Trophoblast cell (in vitro differentiated cells and primary cell): ENCODE measurements around the gene SPO11.

Experiments used
- DNase-seq, 2 donors: peaks; one replicate each; pipeline ENCODE4 v3.0.0-alpha.2; 2016
- H2AFZ ChIP-seq: 2 replicates; pipeline ENCODE4 v1.6.1; 2013; ENCODE audit warnings: low read length, moderate library complexity, mild to moderate bottlenecking; ENCODE audit not compliant: insufficient read depth, poor library complexity
- H2AK5ac ChIP-seq: 2 replicates; pipeline ENCODE4 v1.6.1; 2013; ENCODE audit warnings: mild to moderate bottlenecking, low read length
- H2BK120ac ChIP-seq: 2 replicates; pipeline ENCODE4 v1.6.1; 2013; ENCODE audit warnings: low read length, mild to moderate bottlenecking, moderate library complexity; ENCODE audit not compliant: insufficient read depth, poor library complexity
- H2BK12ac ChIP-seq: 2 replicates; pipeline ENCODE4 v1.6.1; 2013; ENCODE audit warnings: mild to moderate bottlenecking, low read length, moderate library complexity
- H2BK5ac ChIP-seq: 2 replicates; pipeline ENCODE4 v1.6.1; 2013; ENCODE audit warnings: low read length, low read depth, moderate library complexity, mild to moderate bottlenecking; ENCODE audit not compliant: poor library complexity
- H3K14ac ChIP-seq: 2 replicates; pipeline ENCODE4 v1.6.1; 2013; ENCODE audit warnings: mild to moderate bottlenecking, low read length
- H3K18ac ChIP-seq: 2 replicates; pipeline ENCODE4 v1.6.1; 2013; ENCODE audit warnings: mild to moderate bottlenecking, low read length
- H3K23ac ChIP-seq: 2 replicates; pipeline ENCODE4 v1.6.1; 2013; ENCODE audit warnings: low read length
- H3K27ac ChIP-seq: 2 replicates; pipeline ENCODE4 v1.5.1; 2013; ENCODE audit warnings: low read depth, mild to moderate bottlenecking, inconsistent platforms, low read length, moderate library complexity
- H3K27me3 ChIP-seq: 2 replicates; pipeline ENCODE4 v1.6.1; 2013; ENCODE audit warnings: inconsistent platforms, mild to moderate bottlenecking, low read length, moderate library complexity; ENCODE audit not compliant: insufficient read depth
- H3K36me3 ChIP-seq, 2 experiments: 1 replicate in 1 of 2; 2 replicates in 1 of 2; pipeline ENCODE4 v1.6.1; 2013; ENCODE audit warnings: low read length in 2 of 2, mild to moderate bottlenecking in 2 of 2, moderate library complexity in 1 of 2; ENCODE audit not compliant: insufficient read depth in 2 of 2, control insufficient read depth in 1 of 2
- H3K4ac ChIP-seq: 2 replicates; pipeline ENCODE4 v1.6.1; 2013; ENCODE audit warnings: low read depth, mild to moderate bottlenecking, low read length, moderate library complexity
- H3K4me1 ChIP-seq, 2 experiments: 1 replicate in 1 of 2; 2 replicates in 1 of 2; pipeline ENCODE4 v1.6.1; 2013; ENCODE audit warnings: low read length in 2 of 2, mild to moderate bottlenecking in 2 of 2, moderate library complexity in 1 of 2; ENCODE audit not compliant: insufficient read depth in 2 of 2, control insufficient read depth in 1 of 2
- H3K4me2 ChIP-seq: 2 replicates; pipeline ENCODE4 v1.6.1; 2013; ENCODE audit warnings: inconsistent platforms, mild to moderate bottlenecking, low read length, moderate library complexity
- H3K4me3 ChIP-seq: 2 replicates; pipeline ENCODE4 v1.5.1; 2013; ENCODE audit warnings: mild to moderate bottlenecking, low read depth, low read length, inconsistent platforms
- H3K79me1 ChIP-seq: one replicate; pipeline ENCODE4 v1.6.1; 2013; ENCODE audit warnings: low read length
- H3K79me2 ChIP-seq: 2 replicates; pipeline ENCODE4 v1.6.1; 2013; ENCODE audit warnings: low read length, mild to moderate bottlenecking; ENCODE audit not compliant: control insufficient read depth, insufficient read depth, poor library complexity
- H3K9ac ChIP-seq: 2 replicates; pipeline ENCODE4 v1.6.1; 2013; ENCODE audit warnings: mild to moderate bottlenecking, low read length
- H3K9me3 ChIP-seq: 2 replicates; pipeline ENCODE4 v1.6.1; 2013; ENCODE audit warnings: low read depth, mild to moderate bottlenecking, control low read depth, inconsistent platforms, low read length; ENCODE audit not compliant: insufficient read depth
- H4K12ac ChIP-seq: 2 replicates; pipeline ENCODE4 v1.6.1; 2013; ENCODE audit warnings: low read depth, mild to moderate bottlenecking, low read length, moderate library complexity
- H4K8ac ChIP-seq: 2 replicates; pipeline ENCODE4 v1.6.1; 2013; ENCODE audit warnings: low read depth, mild to moderate bottlenecking, low read length, moderate library complexity
- H4K91ac ChIP-seq: one replicate; pipeline ENCODE4 v1.6.1; 2013; ENCODE audit warnings: low read depth, mild to moderate bottlenecking, low read length, moderate library complexity
- WGBS: extraction: QIAGEN DNeasy Blood & Tissue Kit; methylation state at CpG from one replicate; pipeline ENCODE4 v1.1.7; 2013; ENCODE audit warnings: missing lambda C conversion rate; ENCODE audit not compliant: insufficient read length, insufficient coverage; ENCODE audit errors: extremely low coverage; 5-methylcytosine and 5-hydroxymethylcytosine counted together

SPO11 gene

DNA sequence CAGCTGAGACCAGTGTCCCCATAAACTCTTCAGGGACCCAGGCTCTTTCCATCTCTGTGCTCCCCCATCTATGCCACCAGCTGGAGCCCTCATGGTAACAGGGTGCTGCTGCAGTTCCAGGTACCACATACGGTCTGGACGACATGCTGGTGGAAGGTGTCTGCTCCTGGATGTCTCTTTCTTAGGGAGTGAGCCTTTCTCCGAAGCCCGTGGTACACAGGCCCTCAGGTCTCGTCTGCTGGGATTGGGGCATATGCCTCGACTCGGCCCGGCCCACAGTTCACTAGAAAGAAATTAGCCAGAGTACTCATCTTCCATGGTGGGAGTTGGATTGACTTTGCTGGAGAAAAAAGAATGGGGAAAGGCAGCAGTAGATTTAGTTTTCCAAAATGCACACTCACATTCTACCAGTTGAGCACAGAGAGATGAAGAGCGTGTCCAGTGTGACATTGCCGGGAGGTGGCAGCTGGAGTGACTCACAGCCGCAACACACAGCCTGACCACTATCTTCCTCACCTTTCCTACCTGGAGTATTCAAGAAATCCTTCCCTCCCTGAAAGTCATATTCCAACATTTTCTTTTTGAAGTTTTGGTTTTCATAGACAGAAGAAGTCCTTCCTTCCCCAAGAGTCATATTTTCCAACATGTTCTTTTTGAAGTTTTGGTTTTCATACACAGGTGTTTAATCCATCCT, 18.6 kb upstream of the SPO11 start:
- H3K27me3 ChIP-seq, result no peaks in the 10 kb centered on the region
- H3K27ac ChIP-seq, result no peak overlapping the region
- H4K91ac ChIP-seq, result no peak overlapping the region
- no peaks in the 10 kb centered on the region for H3K9me3 ChIP-seq
- no peak overlapping the region for H2BK5ac ChIP-seq
- peaks cover 15 to 18% of the 10 kb centered on the region in 2 experiments for H3K4me1 ChIP-seq
- no CpG with 5 or more reads among the region's 11 CpGs for WGBS
- no peak overlapping the region for H3K14ac ChIP-seq
- H3K4me3 ChIP-seq, result no peak overlapping the region
- no peak overlapping the region for H3K23ac ChIP-seq
- H3K36me3 ChIP-seq, result no peaks in the 10 kb centered on the region
- H3K79me1 ChIP-seq, result peaks cover 2% of the 10 kb centered on the region
- no peak overlapping the region for H4K8ac ChIP-seq
- no peaks in the 10 kb centered on the region for H3K79me2 ChIP-seq
- H3K18ac ChIP-seq, result no peak overlapping the region
- peak; percentile 49 to 73 for DNase-seq
- no peak overlapping the region for H2AK5ac ChIP-seq
- no peak overlapping the region for H3K4me2 ChIP-seq
- no peak overlapping the region for H3K9ac ChIP-seq
- no peak overlapping the region for H2BK12ac ChIP-seq
- no peak overlapping the region for H3K4ac ChIP-seq
- no peak overlapping the region for H2AFZ ChIP-seq
- no peak overlapping the region for H4K12ac ChIP-seq
- no peak overlapping the region for H2BK120ac ChIP-seq

DNA sequence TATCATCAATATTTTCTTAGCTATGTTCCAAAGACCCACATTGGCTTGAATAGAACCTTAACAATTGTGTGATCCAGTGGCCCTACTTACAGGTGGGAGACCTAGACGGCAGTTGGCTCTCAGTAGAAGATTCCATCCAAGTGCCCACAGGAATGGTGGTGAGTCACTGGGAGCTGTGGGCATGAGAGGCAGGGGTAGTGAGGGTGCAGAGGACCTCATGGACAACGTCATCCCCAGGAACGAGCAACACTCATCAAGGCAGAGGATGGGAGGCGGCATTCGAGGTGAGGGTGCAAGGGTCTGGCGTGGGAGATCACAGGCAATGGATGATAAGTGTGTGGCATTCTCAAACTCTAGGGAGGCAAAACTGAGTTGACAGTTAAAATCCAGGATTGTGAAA, 17.5 kb upstream of the SPO11 start:
- H3K27ac ChIP-seq, result no peak overlapping the region
- H3K9ac ChIP-seq, result no peak overlapping the region
- H4K8ac ChIP-seq, result no peak overlapping the region
- no peaks in the 10 kb centered on the region for H3K36me3 ChIP-seq
- H2AFZ ChIP-seq, result no peak overlapping the region
- H3K9me3 ChIP-seq, result no peaks in the 10 kb centered on the region
- no CpG with 5 or more reads among the region's 6 CpGs for WGBS
- no peak overlapping the region for H2BK5ac ChIP-seq
- peaks cover 13 to 15% of the 10 kb centered on the region in 2 experiments for H3K4me1 ChIP-seq
- no peak overlapping the region for H3K18ac ChIP-seq
- H2AK5ac ChIP-seq, result no peak overlapping the region
- H3K4ac ChIP-seq, result no peak overlapping the region
- H4K91ac ChIP-seq, result no peak overlapping the region
- no peak overlapping the region for H4K12ac ChIP-seq
- no peak overlapping the region for H3K14ac ChIP-seq
- no peak overlapping the region for H3K4me3 ChIP-seq
- H3K4me2 ChIP-seq, result no peak overlapping the region
- no peak overlapping the region for H2BK120ac ChIP-seq
- H3K79me1 ChIP-seq, result peaks cover 2% of the 10 kb centered on the region
- H3K27me3 ChIP-seq, result no peaks in the 10 kb centered on the region
- H2BK12ac ChIP-seq, result no peak overlapping the region
- H3K23ac ChIP-seq, result no peak overlapping the region
- no peaks in the 10 kb centered on the region for H3K79me2 ChIP-seq
- DNase-seq, result peak; percentile 20 to 30

DNA sequence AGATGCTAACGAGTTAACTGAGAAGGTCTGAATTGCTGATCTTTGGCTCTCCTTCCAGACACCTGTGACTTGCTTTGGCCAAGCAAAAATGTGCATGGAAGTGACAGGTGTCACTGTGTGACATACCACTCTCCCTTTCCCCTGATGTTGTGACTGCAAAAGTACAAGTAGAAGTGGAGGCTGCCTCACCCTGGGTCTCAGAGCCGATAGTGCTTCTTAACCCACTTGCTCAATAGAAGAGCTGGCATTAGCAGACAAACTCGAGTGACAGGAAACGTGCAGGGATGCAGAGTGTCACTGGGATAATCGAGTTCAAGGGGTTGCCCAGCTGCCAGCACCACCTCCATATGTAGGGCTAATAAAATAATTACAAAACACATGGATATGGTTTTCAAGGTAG, 16.4 kb upstream of the SPO11 start:
- Histone ChIP-seq H3K79me2 (no peaks in the 10 kb centered on the region), H2BK120ac (no peak overlapping the region), H2BK5ac (no peak overlapping the region), H3K4ac (no peak overlapping the region), H4K8ac (no peak overlapping the region), H3K14ac (no peak overlapping the region), H3K18ac (no peak overlapping the region), H3K36me3 (no peaks in the 10 kb centered on the region), H2AFZ (no peak overlapping the region), H4K12ac (no peak overlapping the region), H3K9me3 (no peaks in the 10 kb centered on the region), H3K23ac (no peak overlapping the region), H3K9ac (no peak overlapping the region), H3K4me3 (no peak overlapping the region), H3K27ac (no peak overlapping the region), H3K27me3 (no peaks in the 10 kb centered on the region), H3K4me2 (no peak overlapping the region), H2BK12ac (no peak overlapping the region), H3K79me1 (peaks cover 2% of the 10 kb centered on the region), H3K4me1 (peaks cover 13 to 15% of the 10 kb centered on the region in 2 experiments), H4K91ac (no peak overlapping the region), H2AK5ac (no peak overlapping the region)
- no peak for DNase-seq
- no CpG with 5 or more reads among the region's 5 CpGs for WGBS

DNA sequence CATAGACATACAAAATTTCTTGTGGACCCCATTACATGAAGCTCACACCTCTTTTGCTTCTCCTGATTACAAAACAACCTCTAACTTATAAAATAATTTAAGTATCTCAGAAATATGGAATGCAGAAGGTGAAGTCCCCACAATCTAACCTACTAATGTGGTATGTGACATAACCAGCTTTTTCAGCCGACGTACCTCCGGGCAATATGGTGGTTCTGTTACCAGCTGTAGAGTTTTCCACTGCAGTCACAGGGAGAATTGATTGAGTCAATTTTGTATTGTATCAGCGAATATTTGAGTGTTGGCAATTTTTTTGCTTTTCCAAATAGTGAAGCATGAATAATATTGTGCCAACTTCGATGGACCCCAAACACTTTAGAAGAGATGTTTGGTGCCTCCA, 15.7 kb upstream of the SPO11 start:
- Histone ChIP-seq H3K79me2 (no peaks in the 10 kb centered on the region), H3K27ac (no peak overlapping the region), H4K12ac (no peak overlapping the region)

More for the DNA sequence above, 15.7 kb upstream of the SPO11 start:
- H2BK5ac ChIP-seq, result no peak overlapping the region
- H3K9me3 ChIP-seq, result no peaks in the 10 kb centered on the region
- H4K91ac ChIP-seq, result no peak overlapping the region
- no peak overlapping the region for H3K18ac ChIP-seq
- no CpG with 5 or more reads among the region's 5 CpGs for WGBS
- H2BK12ac ChIP-seq, result no peak overlapping the region
- H3K14ac ChIP-seq, result no peak overlapping the region
- H2AFZ ChIP-seq, result no peak overlapping the region
- peak; percentile 84 to 94 for DNase-seq
- no peak overlapping the region for H3K23ac ChIP-seq
- H3K79me1 ChIP-seq, result peaks cover 2% of the 10 kb centered on the region
- no peak overlapping the region for H3K4me2 ChIP-seq
- H2BK120ac ChIP-seq, result no peak overlapping the region
- H3K27me3 ChIP-seq, result no peaks in the 10 kb centered on the region
- no peak overlapping the region for H3K9ac ChIP-seq
- no peak overlapping the region for H3K4me3 ChIP-seq
- no peaks in the 10 kb centered on the region for H3K36me3 ChIP-seq
- no peak overlapping the region for H2AK5ac ChIP-seq
- peaks cover 9 to 11% of the 10 kb centered on the region in 2 experiments for H3K4me1 ChIP-seq
- H3K4ac ChIP-seq, result no peak overlapping the region
- H4K8ac ChIP-seq, result no peak overlapping the region
